Measurements from ENCODE around the gene KCTD16.

DNA sequence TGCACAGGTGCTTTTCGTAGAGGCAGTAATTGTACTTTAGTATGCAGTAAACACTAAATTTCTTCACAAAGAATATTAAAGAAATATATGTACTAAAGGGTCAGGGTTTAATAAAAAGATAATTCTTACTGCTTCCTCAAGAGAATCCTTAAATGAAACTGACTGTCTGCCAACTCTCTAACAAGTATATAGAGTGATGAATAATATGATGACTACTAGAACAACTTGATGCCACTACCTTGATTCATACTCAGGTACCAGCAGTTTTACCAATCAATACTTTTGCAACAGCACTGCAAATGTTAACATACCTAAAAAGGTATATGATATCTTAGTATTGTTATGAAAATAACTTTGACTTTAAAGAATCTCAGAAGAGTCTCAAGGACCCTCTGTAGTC lies 4.0 kb upstream of the KCTD16 start:
- TF ChIP-seq, protein P1, sequence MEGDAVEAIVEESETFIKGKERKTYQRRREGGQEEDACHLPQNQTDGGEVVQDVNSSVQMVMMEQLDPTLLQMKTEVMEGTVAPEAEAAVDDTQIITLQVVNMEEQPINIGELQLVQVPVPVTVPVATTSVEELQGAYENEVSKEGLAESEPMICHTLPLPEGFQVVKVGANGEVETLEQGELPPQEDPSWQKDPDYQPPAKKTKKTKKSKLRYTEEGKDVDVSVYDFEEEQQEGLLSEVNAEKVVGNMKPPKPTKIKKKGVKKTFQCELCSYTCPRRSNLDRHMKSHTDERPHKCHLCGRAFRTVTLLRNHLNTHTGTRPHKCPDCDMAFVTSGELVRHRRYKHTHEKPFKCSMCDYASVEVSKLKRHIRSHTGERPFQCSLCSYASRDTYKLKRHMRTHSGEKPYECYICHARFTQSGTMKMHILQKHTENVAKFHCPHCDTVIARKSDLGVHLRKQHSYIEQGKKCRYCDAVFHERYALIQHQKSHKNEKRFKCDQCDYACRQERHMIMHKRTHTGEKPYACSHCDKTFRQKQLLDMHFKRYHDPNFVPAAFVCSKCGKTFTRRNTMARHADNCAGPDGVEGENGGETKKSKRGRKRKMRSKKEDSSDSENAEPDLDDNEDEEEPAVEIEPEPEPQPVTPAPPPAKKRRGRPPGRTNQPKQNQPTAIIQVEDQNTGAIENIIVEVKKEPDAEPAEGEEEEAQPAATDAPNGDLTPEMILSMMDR (IDR thresholded peaks at IDR 0.05): no peak
- TF ChIP-seq SIN3A (IDR thresholded peaks at IDR 0.05; ENCODE audit: borderline replicate concordance, insufficient read depth, low read depth, low read length): no peak
- TF ChIP-seq, protein P2, sequence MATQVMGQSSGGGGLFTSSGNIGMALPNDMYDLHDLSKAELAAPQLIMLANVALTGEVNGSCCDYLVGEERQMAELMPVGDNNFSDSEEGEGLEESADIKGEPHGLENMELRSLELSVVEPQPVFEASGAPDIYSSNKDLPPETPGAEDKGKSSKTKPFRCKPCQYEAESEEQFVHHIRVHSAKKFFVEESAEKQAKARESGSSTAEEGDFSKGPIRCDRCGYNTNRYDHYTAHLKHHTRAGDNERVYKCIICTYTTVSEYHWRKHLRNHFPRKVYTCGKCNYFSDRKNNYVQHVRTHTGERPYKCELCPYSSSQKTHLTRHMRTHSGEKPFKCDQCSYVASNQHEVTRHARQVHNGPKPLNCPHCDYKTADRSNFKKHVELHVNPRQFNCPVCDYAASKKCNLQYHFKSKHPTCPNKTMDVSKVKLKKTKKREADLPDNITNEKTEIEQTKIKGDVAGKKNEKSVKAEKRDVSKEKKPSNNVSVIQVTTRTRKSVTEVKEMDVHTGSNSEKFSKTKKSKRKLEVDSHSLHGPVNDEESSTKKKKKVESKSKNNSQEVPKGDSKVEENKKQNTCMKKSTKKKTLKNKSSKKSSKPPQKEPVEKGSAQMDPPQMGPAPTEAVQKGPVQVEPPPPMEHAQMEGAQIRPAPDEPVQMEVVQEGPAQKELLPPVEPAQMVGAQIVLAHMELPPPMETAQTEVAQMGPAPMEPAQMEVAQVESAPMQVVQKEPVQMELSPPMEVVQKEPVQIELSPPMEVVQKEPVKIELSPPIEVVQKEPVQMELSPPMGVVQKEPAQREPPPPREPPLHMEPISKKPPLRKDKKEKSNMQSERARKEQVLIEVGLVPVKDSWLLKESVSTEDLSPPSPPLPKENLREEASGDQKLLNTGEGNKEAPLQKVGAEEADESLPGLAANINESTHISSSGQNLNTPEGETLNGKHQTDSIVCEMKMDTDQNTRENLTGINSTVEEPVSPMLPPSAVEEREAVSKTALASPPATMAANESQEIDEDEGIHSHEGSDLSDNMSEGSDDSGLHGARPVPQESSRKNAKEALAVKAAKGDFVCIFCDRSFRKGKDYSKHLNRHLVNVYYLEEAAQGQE (IDR thresholded peaks at IDR 0.05; ENCODE audit: insufficient read depth in 1 of 2, low read depth in 2 of 2, low read length in 1 of 2): no peak

All from Panc1 (cell line).